ENCODE results near the gene CFAP298.
A peak's percentile ranks its signal among the peaks of the same experiment; 100 is the strongest.
"Not testable (repeated sequence)": the region's sequence is repeated elsewhere in the genome, so short reads cannot be mapped to it uniquely, and the experiment has no call there.

Gene CFAP298

GRCh38 chr21:32612075-32612998 is at the start of gene CFAP298:
CFAP298 (minus strand) TSS chr21:32612377; CDS start chr21:32612243, 134 bp downstream.
- peak; percentile 75 for DNase-seq (ENCODE audit: low read depth in 1 of 2, low spot score in 1 of 2)

- DNase-seq (ENCODE audit: low read depth in 1 of 2, low spot score in 1 of 2) = not testable (repeated sequence)
Observed at GRCh38 chr21:32661026-32661782, 49.0 kb upstream of the CFAP298 start.

GRCh38 chr21:32658524-32658923 is 46.3 kb upstream of the CFAP298 start:
- no peak for DNase-seq (ENCODE audit: low read depth in 1 of 2, low spot score in 1 of 2)

GRCh38 chr21:32653326-32653901 is 41.2 kb upstream of the CFAP298 start:
- DNase-seq (ENCODE audit: low read depth in 1 of 2, low spot score in 1 of 2) = no peak

- no peak for DNase-seq (ENCODE audit: low read depth in 1 of 2, low spot score in 1 of 2)
Observed at GRCh38 chr21:32648165-32648564, 36.0 kb upstream of the CFAP298 start.

GRCh38 chr21:32645261-32646182 is 33.3 kb upstream of the CFAP298 start:
- DNase-seq (ENCODE audit: low read depth in 1 of 2, low spot score in 1 of 2) = no peak

GRCh38 chr21:32641710-32642698 is 29.8 kb upstream of the CFAP298 start:
- DNase-seq (ENCODE audit: low read depth in 1 of 2, low spot score in 1 of 2) = no peak

- no peak for DNase-seq (ENCODE audit: low read depth in 1 of 2, low spot score in 1 of 2)
Observed at GRCh38 chr21:32626621-32627196, 14.5 kb upstream of the CFAP298 start.

GRCh38 chr21:32618218-32618617 is 6.0 kb upstream of the CFAP298 start:
- DNase-seq (ENCODE audit: low read depth in 1 of 2, low spot score in 1 of 2) = not testable (repeated sequence)

- no peak for DNase-seq (ENCODE audit: low read depth in 1 of 2, low spot score in 1 of 2)
Observed at GRCh38 chr21:32613436-32614043, 1.4 kb upstream of the CFAP298 start.

GRCh38 chr21:32612999-32613337 is 791 bp upstream of the CFAP298 start:
- no peak for DNase-seq (ENCODE audit: low read depth in 1 of 2, low spot score in 1 of 2)

GRCh38 chr21:32611471-32611997 is 643 bp downstream of the CFAP298 start:
- peak in 1 of 2 donors; percentile 8 for DNase-seq (ENCODE audit: low read depth in 1 of 2, low spot score in 1 of 2)

- DNase-seq (ENCODE audit: low read depth in 1 of 2, low spot score in 1 of 2) = not testable (repeated sequence)
Observed at GRCh38 chr21:32610940-32611339, 1.2 kb downstream of the CFAP298 start.

- DNase-seq (ENCODE audit: low read depth in 1 of 2, low spot score in 1 of 2) = no peak
Observed at GRCh38 chr21:32608851-32609250, 3.3 kb downstream of the CFAP298 start.

GRCh38 chr21:32605469-32605868 is 6.7 kb downstream of the CFAP298 start:
- DNase-seq (ENCODE audit: low read depth in 1 of 2, low spot score in 1 of 2) = no peak

GRCh38 chr21:32604464-32604863 is 7.7 kb downstream of the CFAP298 start:
- DNase-seq (ENCODE audit: low read depth in 1 of 2, low spot score in 1 of 2) = no peak

GRCh38 chr21:32603131-32603530 is 9.0 kb downstream of the CFAP298 start:
- no peak for DNase-seq (ENCODE audit: low read depth in 1 of 2, low spot score in 1 of 2)

GRCh38 chr21:32602099-32602498 is 10.1 kb downstream of the CFAP298 start:
- no peak for DNase-seq (ENCODE audit: low read depth in 1 of 2, low spot score in 1 of 2)

All from activated T-helper 1 cell treated with anti-CD3 and anti-CD28 coated beads, Interleukin-2, amount 50 U/mL, for 16 hours (primary cell).